HepG2 (cell line): ENCODE results near the gene PP2D1. TPM values are rescaled to one million over a fixed set of nuclear protein-coding genes. Genes with fewer than 3 reads are reported as not detected.

Source experiments
- ATAC-seq: fragments of 200-7000 bp; cut with Tn5 transposase; 3 replicates; pipeline ENCODE4 v1.9.1; 2020; ENCODE audit warnings: mild to moderate bottlenecking, moderate library complexity
- BruUV-seq: library from RNA; stranded (reverse); fragments of 400-500 nt; replicated peaks from 2 replicates; lab custom pipeline; 2021; lab: Mats Ljungman, UMichigan
- CTCF ChIA-PET: fragments of 300-600 bp; formaldehyde crosslinking; extraction: SDS; loops from one replicate; lab custom pipeline; 2021; ENCODE audit warnings: low total read pairs, inconsistent platforms, low intra/inter-chr PET ratio; lab: Yijun Ruan, JAX
- POLR2A ChIA-PET: fragments of 350-600 bp; sonication (Branson Sonifier 250); formaldehyde crosslinking; loops from one replicate; lab custom pipeline; 2020; ENCODE audit warnings: antibody characterized with exemption, inconsistent platforms; lab: Yijun Ruan, JAX
- DNase-seq: peaks from one replicate; pipeline ENCODE4 v3.0.0-alpha.2; 2015; ENCODE audit warnings: low spot score
- FAIRE-seq: peaks from 3 replicates; lab custom pipeline; 2011; peaks lifted over from hg19 to GRCh38; lab: Jason Lieb, UNC
- H2AFZ ChIP-seq: one replicate; pipeline ENCODE4 v1.6.1; 2011; ENCODE audit warnings: low read length, inconsistent platforms
- H3K27ac ChIP-seq: fragments of 300-600 bp; 3 replicates; pipeline ENCODE4 v1.8.0; 2011; ENCODE audit warnings: mixed run types, mild to moderate bottlenecking, mixed read lengths, low read length, inconsistent platforms; ENCODE audit not compliant: insufficient read depth; ENCODE audit errors: extremely low read length
- H3K27me3 ChIP-seq, 2 experiments: fragments of 200-600 bp in 1 of 2; 2 replicates in 1 of 2; 3 replicates in 1 of 2; pipeline versions ENCODE4 v1.6.0 to v1.8.0; 2011; ENCODE audit warnings: low read length in 2 of 2, mild to moderate bottlenecking in 2 of 2, moderate library complexity in 2 of 2, inconsistent platforms in 1 of 2; ENCODE audit not compliant: insufficient read depth in 2 of 2, control insufficient read depth in 1 of 2
- H3K36me3 ChIP-seq, 2 experiments: fragments of 200-600 bp in 1 of 2; replicated peaks in 1 of 2; 2 replicates in 1 of 2; 3 replicates in 1 of 2; pipeline versions ENCODE4 v1.5.1 to v1.8.0; 2011; ENCODE audit warnings: low read length in 2 of 2, inconsistent platforms in 1 of 2; ENCODE audit not compliant: insufficient read depth in 2 of 2, control insufficient read depth in 1 of 2
- H3K4me1 ChIP-seq: 2 replicates; pipeline ENCODE4 v1.5.1; 2012; ENCODE audit warnings: low read length, inconsistent platforms; ENCODE audit not compliant: insufficient read depth
- H3K4me2 ChIP-seq: 2 replicates; pipeline ENCODE4 v1.6.0; 2011; ENCODE audit warnings: low read depth, low read length, inconsistent platforms
- H3K4me3 ChIP-seq, 3 experiments: fragments of 200-600 bp in 1 of 3; sonication (generic), shearing (Covaris generic) in 1 of 3; replicated peaks in 1 of 3; 2 replicates each; pipeline ENCODE4 v1.5.1; 2011 to 2016; ENCODE audit warnings: low read length in 3 of 3, inconsistent platforms in 2 of 3, low read depth in 2 of 3, mild to moderate bottlenecking in 2 of 3, control low read depth in 1 of 3, mixed read lengths in 1 of 3; ENCODE audit not compliant: insufficient read depth in 1 of 3
- H3K79me2 ChIP-seq: one replicate; pipeline ENCODE4 v1.6.1; 2011; ENCODE audit warnings: low read length, inconsistent platforms; ENCODE audit not compliant: insufficient read depth
- H3K9ac ChIP-seq: 2 replicates; pipeline ENCODE4 v1.6.0; 2011; ENCODE audit warnings: mild to moderate bottlenecking, low read depth, low read length, inconsistent platforms; ENCODE audit not compliant: insufficient read depth
- H3K9me3 ChIP-seq: 2 replicates; pipeline ENCODE4 v1.5.1; 2012; ENCODE audit warnings: mild to moderate bottlenecking, low read length
- H4K20me1 ChIP-seq: 2 replicates; pipeline ENCODE4 v1.6.0; 2011; ENCODE audit warnings: inconsistent platforms, mild to moderate bottlenecking, low read length, moderate library complexity; ENCODE audit not compliant: insufficient read depth
- FOSL1 ChIP-seq: sonication (generic); formaldehyde crosslinking; IDR thresholded peaks from 2 replicates; pipeline ENCODE4 v1.9.0; 2021; ENCODE audit warnings: missing genetic modification reagents, borderline replicate concordance
- KDM3A ChIP-seq: IDR thresholded peaks from 2 replicates; pipeline ENCODE4 v1.6.1; 2018; ENCODE audit warnings: low read depth, missing compliant biosample characterization
- REL ChIP-seq: sonication (generic); formaldehyde crosslinking; conservative IDR thresholded peaks from 2 replicates; pipeline ENCODE4 v1.8.0; 2022; ENCODE audit warnings: mild to moderate bottlenecking, missing genetic modification reagents, moderate library complexity
- RNF2 ChIP-seq: fragments of 450-650 bp; conservative IDR thresholded peaks from 2 replicates; pipeline ENCODE4 v1.6.1; 2016; ENCODE audit warnings: low read depth
- SMAD1 ChIP-seq: sonication (generic); formaldehyde crosslinking; IDR thresholded peaks from 2 replicates; pipeline ENCODE4 v1.4.0; 2020; ENCODE audit warnings: missing genetic modification reagents, low read depth, mild to moderate bottlenecking, borderline replicate concordance
- TERF1 ChIP-seq: sonication (generic); formaldehyde crosslinking; IDR thresholded peaks from 2 replicates; pipeline ENCODE4 v1.8.0; 2022; ENCODE audit warnings: mild to moderate bottlenecking, missing genetic modification reagents, moderate library complexity
- TOPORS ChIP-seq: sonication (generic); formaldehyde crosslinking; IDR thresholded peaks from 2 replicates; pipeline ENCODE4 v1.8.0; 2023; ENCODE audit warnings: mild to moderate bottlenecking, missing genetic modification reagents
- TRIM24 ChIP-seq: sonication (generic); formaldehyde crosslinking; IDR thresholded peaks from 2 replicates; pipeline ENCODE4 v1.8.0; 2022; ENCODE audit warnings: mild to moderate bottlenecking, missing genetic modification reagents
- XRCC5 ChIP-seq: fragments of 200-400 bp; formaldehyde crosslinking; optimal IDR thresholded peaks from 2 replicates; pipeline ENCODE3; 2017; ENCODE audit warnings: mild to moderate bottlenecking, low read length
- ZFP36L1 ChIP-seq: sonication (generic); formaldehyde crosslinking; IDR thresholded peaks from 2 replicates; pipeline ENCODE4 v1.8.0; 2022; ENCODE audit warnings: mild to moderate bottlenecking, missing genetic modification reagents, moderate library complexity
- ZFP37 ChIP-seq: sonication (generic); formaldehyde crosslinking; IDR thresholded peaks from 2 replicates; pipeline ENCODE4 v1.4.0; 2020; ENCODE audit warnings: missing genetic modification reagents, borderline replicate concordance
- ZSCAN12 ChIP-seq: sonication (generic); formaldehyde crosslinking; IDR thresholded peaks from 2 replicates; pipeline ENCODE4 v1.9.0; 2021; ENCODE audit warnings: mild to moderate bottlenecking, missing genetic modification reagents
- WGBS: methylation state at CpG from one replicate; pipeline ENCODE4 v1.1.6; 2017; ENCODE audit warnings: low lambda C conversion rate; 5-methylcytosine and 5-hydroxymethylcytosine counted together
- in situ Hi-C: cut with HindIII; loops from 2 replicates; pipeline ENCODE4 v1.10.0; 2017; ENCODE audit warnings: low pct_unique_long_range_greater_than_20kb; ENCODE audit not compliant: extremely low pct_ligation_motif_present
- intact Hi-C: fragments of 100-400 bp; cut with micrococcal nuclease; formaldehyde crosslinking; loops from one replicate; pipeline ENCODE4 v1.10.0; 2022; ENCODE audit not compliant: unreplicated experiment
- polyA plus RNA-seq, 8 experiments: library from polyadenylated mRNA; depleted of rRNA in 3 of 8; stranded (reverse) in 7 of 8; unstranded in 1 of 8; fragments of >200 nt; fragmentation: Illumina TruSeq in 4 of 8; extraction: Trizol in 4 of 8; gene quantifications; 2 replicates each; pipeline versions ENCODE4 v1.2.1 to v1.2.3, GENCODE V29; 2011 to 2016; ENCODE audit warnings: low read depth in 4 of 8, missing spikeins in 1 of 8, mixed read lengths in 1 of 8; ENCODE audit not compliant: insufficient read depth in 1 of 8
- total RNA-seq, 5 experiments: library from RNA; depleted of rRNA; stranded (reverse); fragments of >200 nt; fragmentation: Illumina TruSeq; extraction: Trizol; gene quantifications; 2 replicates each; pipeline ENCODE4 v1.2.3, GENCODE V29; 2016; ENCODE audit warnings: low read depth in 1 of 5
- TF ChIP-seq, protein P1 (sequence below): IDR thresholded peaks from 2 replicates; pipeline ENCODE4 v1.6.1; 2016; ENCODE audit warnings: missing biosample characterization, missing genetic modification reagents, low read depth

The PP2D1 gene
- total and polyA plus RNA-seq, 2 of the 13 experiments (the other 11 are each of a cell fraction or from before 2014, with no cell fraction given) = not detected

DNA sequence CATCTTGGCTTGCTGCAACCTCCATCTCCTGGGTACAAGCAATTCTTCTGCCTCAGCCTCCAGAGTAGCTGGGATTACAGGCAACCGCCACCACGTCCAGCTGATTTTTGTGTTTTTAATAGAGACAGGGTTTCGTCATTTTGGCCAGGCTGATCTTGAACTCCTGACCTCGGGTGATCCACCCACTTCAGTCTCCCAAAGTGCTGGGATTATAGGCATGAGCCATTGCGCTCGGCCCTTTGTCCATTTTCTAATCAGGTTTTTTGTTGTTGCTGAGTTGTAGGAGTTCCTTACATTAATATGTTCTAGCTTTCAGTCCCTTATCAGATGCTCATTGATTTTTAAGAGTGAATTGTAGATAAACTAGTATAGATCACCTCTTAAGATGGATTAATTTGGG, 44.9 kb downstream of the PP2D1 start:
- no peak overlapping the region for H3K4me2 ChIP-seq
- ChIA-PET POLR2A (no interaction called here), CTCF (no interaction called here)
- DNase-seq (no peak), FAIRE-seq (no peak), ATAC-seq (no peak)
- intact Hi-C loops (no loop called here), in situ Hi-C loops (no loop called here)
- no peak overlapping the region for H2AFZ ChIP-seq
- TF ChIP-seq ZFP36L1 (CRISPR knock-in tag) = no peak
- no peak for TF ChIP-seq FOSL1 (CRISPR knock-in tag)
- TF ChIP-seq REL = no peak
- TF ChIP-seq ZSCAN12 (CRISPR knock-in tag) = no peak
- H3K4me1 ChIP-seq = no peaks in the 10 kb centered on the region
- no peak overlapping the region for H3K9ac ChIP-seq
- BruUV-seq = no TSS peak
- H3K27ac ChIP-seq = no peak overlapping the region
- H3K79me2 ChIP-seq = peaks cover 71% of the 10 kb centered on the region
- no peaks in the 10 kb centered on the region for H3K9me3 ChIP-seq
- 97% methylated on average over 6 of the region's 6 CpGs for WGBS
- no peak overlapping the region for H3K4me3 ChIP-seq
- H4K20me1 ChIP-seq = peaks cover 12% of the 10 kb centered on the region
- peaks cover 4 to 24% of the 10 kb centered on the region in 2 experiments; a peak in 3 of 5 replicates for H3K36me3 ChIP-seq
- no peaks in the 10 kb centered on the region for H3K27me3 ChIP-seq

DNA sequence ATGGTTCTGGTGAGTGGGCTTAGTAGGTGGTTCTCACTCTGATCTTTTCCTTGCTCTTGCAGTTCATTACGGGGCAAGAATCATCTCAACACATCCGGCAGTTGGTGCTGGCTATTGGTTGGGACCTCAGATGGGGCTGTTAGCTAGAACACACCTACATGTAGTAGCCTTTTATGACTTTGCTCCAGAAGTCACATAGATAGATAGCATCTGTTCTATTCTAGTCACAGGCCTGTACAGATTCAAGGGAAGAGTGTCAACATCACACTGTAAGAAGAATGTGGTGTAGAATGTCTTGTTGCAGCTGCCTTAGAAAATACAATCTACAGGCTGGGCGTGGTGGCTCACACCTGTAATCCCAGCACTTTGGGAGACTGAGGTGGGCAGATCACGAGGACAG, 50.1 kb downstream of the PP2D1 start:
- intact Hi-C loops = no loop called here

More for the DNA sequence above, 50.1 kb downstream of the PP2D1 start:
- Histone ChIP-seq H3K4me3 (no peak overlapping the region), H3K27me3 (no peaks in the 10 kb centered on the region), H3K9ac (no peak overlapping the region), H3K4me2 (no peak overlapping the region), H3K4me1 (no peaks in the 10 kb centered on the region), H3K79me2 (peaks cover 65% of the 10 kb centered on the region), H4K20me1 (peaks cover 6% of the 10 kb centered on the region), H2AFZ (no peak overlapping the region), H3K36me3 (peaks cover 3 to 23% of the 10 kb centered on the region in 2 experiments; a peak in 4 of 5 replicates), H3K27ac (no peak overlapping the region), H3K9me3 (no peaks in the 10 kb centered on the region)
- 99% methylated on average over 4 of the region's 4 CpGs for WGBS
- FAIRE-seq (no peak), ATAC-seq (no peak), DNase-seq (no peak)
- in situ Hi-C loops = no loop called here
- no TSS peak for BruUV-seq
- ChIA-PET CTCF (no interaction called here), POLR2A (no interaction called here)
- TF ChIP-seq, protein P1, sequence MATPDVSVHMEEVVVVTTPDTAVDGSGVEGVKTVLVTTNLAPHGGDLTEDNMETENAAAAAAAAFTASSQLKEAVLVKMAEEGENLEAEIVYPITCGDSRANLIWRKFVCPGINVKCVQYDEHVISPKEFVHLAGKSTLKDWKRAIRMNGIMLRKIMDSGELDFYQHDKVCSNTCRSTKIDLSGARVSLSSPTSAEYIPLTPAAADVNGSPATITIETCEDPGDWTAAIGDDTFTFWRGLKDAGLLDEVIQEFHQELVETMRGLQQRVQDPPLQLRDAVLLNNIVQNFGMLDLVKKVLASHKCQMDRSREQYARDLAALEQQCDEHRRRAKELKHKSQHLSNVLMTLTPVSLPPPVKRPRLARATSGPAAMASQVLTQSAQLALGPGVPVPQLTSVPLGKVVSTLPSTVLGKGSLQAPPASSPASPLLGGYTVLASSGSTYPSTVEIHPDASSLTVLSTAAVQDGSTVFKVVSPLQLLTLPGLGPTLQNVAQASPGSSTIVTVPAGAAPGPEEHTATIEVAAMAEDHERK (CRISPR knock-in tag) = no peak
- TF ChIP-seq ZFP37 (no peak), SMAD1 (CRISPR knock-in tag) (no peak), XRCC5 (no peak), TOPORS (CRISPR knock-in tag) (no peak), TERF1 (CRISPR knock-in tag) (no peak), TRIM24 (CRISPR knock-in tag) (no peak), KDM3A (CRISPR knock-in tag) (no peak), RNF2 (no peak)
